ENCODE results near the gene TBX5.

TBX5 gene

GRCh38 chr12:114430306-114430705 lies 24.4 kb upstream of the TBX5 start:
- no peak for DNase-seq

- no peak for DNase-seq
These were observed 19.2 kb upstream of the TBX5 start for GRCh38 chr12:114425031-114425626.

GRCh38 chr12:114420944-114421335 lies 15.0 kb upstream of the TBX5 start:
- no peak for DNase-seq

- no peak for DNase-seq
These were observed 14.4 kb upstream of the TBX5 start for GRCh38 chr12:114420182-114420943.

GRCh38 chr12:114416028-114416427 lies 10.1 kb upstream of the TBX5 start:
- DNase-seq: no peak

- no peak for DNase-seq
These were observed 9.6 kb upstream of the TBX5 start for GRCh38 chr12:114415525-114415868.

GRCh38 chr12:114414866-114415524 lies 9.1 kb upstream of the TBX5 start:
- no peak for DNase-seq

GRCh38 chr12:114414031-114414865 lies 8.3 kb upstream of the TBX5 start:
- no peak for DNase-seq

- no peak for DNase-seq
These were observed 7.1 kb upstream of the TBX5 start for GRCh38 chr12:114412825-114413749.

DNA sequence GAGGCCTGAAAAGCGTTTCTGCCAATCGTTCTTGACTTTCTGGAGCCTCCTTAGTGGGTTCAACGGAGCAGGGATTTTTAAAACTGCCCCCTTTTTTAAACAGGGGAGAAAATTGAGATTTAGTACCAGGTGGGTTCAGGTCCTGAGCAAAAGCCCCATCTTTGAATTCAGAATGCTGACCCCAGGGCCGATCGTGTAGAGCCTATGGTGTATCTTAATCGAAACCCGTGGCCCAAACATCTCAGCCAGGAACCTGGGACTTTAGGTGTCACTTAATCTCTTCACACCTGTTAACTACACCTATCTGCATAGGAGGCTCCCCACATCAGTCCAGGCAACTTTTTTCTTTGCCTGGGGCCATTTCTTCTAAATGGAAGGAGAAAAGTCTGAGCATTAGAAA lies 6.4 kb upstream of the TBX5 start:
- no peak for DNase-seq

DNA sequence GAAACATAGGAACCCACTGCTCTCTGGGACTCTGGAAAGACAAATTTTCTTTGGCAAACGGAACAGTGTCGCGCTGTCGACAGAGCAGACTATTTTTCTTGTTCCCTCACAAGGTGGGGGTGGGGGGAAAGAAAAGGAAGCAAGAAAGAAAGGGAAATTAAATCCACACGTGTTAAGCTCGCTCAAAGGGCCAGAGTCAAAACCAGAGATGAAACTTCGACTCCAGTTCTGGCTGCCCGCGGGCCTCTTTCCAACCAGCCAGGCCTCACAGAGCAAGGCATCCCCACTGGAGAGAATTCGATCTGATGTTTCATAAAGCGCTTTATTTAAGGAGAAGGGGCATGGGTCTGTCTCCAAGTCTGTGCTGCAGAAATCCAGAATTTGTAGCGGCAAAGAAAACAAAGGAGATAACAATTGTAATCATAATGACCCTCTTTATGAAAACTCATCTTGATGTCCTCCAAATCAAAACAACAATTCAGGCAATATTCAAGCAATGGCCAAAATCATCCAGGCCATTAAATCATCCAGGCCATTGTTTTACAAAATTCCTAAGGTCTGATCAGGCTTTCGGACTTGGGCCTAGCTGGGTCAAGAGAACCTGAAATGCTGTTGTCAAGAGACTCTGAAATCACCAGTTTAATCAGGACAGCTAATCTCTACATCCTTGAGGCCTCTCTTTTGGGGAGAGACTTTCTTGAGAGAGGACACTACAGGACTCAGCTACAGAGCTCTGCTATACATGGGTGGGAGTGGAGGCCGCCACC lies 5.3 kb upstream of the TBX5 start:
- no peak for DNase-seq

DNA sequence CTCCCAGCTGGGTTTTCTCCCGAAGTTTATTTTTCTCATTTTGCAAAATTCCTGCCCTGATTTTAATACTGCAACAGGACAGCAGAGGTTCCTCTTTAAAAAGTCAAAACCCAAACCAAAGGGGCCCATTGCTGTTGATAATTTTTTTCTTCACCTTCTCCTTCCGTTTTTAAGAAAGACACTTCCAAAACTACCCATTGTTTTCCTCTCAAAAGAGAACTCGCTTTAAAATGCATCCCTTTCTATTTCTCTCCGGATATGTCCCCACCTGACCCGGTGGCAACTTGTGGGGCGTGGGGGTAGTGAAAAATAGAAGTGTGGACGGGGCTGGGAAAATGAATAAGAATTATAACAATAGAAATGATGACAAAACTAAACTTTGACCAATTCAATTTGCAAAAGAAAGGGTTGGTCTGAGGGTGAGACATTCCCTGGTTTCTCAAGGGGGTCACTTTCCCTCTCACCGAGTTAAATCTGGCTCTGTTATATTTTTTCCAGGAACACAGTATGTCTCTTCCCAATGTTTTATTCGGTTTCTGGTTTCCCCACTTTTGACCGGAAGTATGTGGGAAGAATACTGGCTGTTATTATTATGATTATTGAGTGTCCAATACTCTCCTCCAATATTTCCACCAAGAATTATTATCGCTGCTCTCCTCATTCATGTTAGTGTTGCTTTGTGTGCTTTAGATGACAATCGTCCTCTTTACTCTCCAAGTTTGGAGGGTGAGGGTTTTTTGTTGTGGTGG lies 4.1 kb upstream of the TBX5 start:
- no peak for DNase-seq

DNA sequence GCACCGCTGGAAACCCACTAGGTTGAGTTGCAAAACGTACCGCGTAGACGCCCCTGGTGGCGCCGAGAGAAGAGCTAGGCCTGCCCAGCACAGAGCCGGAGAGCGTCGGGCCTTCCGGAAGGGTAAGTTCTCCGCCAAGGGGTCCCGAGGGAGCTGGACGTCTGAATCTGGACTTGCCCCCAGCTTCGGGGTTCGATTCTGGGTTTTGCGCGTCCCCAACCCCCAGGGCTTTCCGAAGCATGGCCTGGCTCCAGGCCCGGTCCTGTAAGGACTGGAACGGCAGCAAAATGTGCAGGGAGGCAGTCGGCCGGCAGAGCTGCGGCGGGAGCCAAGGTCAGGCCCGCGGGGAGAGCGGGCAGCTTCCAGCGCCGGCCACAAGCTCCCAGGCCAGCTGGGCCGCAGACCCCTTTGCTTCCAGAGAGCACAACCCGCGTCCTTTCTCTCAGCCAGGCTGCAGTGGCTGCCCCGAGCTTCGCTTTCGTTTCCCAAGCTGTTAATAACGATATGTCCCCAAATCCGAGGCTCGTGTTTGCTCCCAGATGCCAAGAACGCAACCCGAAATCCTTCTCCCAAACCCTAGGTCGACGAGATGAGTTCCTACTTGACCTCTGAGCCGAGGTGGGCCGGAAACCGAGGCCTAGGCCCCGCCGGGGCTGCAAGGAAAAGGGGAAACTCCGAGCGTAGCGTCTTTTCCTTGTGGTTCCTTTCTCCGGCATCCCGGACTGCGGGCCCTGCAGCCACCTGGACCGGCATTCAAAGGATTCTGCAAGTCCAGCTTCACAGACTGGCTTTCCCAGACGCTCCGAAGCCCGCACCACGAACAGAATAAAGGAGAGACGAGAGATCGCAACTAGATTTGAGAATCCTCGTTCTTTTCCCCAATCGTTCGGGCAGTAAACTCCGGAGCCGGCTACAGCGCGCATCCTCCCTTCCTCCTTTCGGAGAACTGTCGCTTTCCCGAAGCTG lies 3.2 kb upstream of the TBX5 start:
- DNase-seq: no peak

GRCh38 chr12:114408471-114408885 lies 2.5 kb upstream of the TBX5 start:
- DNase-seq: no peak

DNA sequence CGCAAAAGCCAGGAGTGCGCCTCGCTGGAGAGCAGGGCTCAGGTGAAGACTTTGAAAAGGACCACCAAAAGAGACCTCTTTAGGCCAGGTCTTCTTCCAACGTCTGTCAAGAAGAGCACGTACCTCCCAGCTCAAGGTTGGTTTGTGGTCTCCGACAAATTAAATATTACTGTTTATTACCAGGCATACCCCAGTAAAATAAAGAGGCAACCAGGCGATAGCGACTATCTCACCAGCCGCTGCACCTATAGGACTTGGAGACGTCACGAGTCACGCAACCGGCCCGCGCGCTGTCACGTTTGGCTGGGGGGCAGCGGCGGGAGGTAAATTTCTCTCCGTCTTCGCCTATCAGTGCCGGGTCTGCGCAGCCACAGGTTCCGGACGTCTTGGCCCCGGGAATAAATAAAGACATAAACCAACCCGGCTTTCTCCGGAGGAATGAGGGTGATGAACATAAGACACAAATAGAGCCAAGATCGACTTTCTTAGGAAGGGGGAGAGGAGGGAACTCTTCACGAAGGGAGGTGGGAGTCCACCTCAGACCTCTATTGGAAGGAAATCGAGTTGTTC lies 2.0 kb upstream of the TBX5 start:
- no peak for DNase-seq

DNA sequence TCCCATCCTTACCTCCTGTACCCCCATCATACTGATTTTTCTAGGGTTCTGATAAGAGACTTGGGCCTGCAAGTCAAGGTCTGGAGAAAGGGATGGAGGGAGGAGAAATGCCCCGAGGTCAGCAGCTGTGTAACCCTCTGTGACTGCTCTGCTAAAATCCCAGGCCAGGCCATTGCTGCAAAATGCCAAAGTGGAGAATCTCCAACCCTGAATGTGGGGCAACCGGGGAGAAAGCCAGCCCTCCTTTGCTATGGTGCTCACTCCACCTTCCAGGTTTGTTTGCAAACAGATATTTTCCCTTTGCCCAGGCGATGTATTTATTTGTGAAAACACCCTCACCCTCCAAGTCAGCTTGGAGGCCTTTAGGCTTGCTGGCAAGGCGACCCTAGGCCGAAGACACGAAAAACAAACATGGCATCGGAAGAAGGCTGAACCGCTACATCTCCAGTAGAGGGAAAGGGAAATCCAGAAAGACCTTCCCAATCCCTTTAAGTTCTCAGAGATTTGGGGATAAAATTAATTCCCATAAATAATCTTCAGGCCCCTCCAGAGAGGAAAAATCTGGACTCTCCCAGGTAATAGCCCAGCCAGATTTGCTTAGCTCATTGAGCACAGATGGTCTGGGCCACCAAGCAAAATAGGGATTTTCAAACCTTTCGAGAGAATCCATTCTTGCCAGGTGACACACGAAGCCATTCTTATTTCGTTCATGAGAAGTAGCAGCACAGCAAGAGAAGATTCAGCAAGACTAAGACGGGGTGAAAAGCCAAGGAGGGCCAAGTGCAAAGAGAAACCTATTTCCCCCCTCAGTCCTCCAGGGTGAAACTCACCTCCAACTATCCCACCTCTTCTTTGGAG lies 1.3 kb upstream of the TBX5 start:
- DNase-seq: no peak

DNA sequence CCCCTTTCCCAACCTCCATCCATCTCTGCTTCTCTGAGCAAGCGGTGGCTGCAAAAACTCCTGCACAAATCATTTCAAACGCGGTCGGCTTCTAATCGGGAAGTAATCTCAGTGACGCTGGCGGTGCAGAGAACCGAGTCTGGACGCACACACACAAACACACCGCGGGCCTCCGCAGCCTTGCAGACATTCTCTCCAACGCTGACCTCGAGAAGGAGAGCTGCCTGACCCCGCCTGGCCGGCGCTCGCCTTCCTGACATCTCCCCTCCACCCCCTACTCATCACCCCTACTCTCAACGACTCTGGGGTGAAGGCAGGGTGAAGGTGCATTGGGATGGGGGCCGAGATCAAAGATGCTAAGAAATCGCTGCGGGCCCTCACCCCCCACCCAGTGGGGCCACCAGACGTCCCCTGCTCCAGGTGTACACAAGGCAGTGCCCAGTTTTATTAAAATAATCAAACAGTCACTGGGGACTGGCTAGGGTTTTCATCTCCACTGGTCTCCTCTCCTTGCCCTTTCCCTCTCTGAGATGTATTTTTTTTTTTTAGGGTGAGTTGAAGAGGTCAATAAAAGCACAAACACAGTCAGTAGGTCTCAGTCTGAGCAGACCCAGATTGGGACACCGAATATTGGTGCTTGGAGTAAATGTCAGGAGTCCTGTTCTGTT lies 506 bp upstream of the TBX5 start:
- no peak for DNase-seq
